Activated B cell treated with CpG ODN at 0.5 μM for 24 hours (primary cell): ENCODE data around the gene SLC9A9. TPM values are rescaled to one million over a fixed set of nuclear protein-coding genes. Genes with fewer than 3 reads are reported as not detected.

Source experiments
- ATAC-seq: fragments of 200-7000 bp; cut with Tn5 transposase; one replicate; pipeline ENCODE4 v1.10.0; 2021; ENCODE audit warnings: low read depth, mild to moderate bottlenecking, moderate library complexity
- CTCF ChIA-PET: fragments of 350-600 bp; sonication (Branson Sonifier 250); formaldehyde crosslinking; loops from one replicate; lab custom pipeline; 2021; ENCODE audit warnings: antibody characterized with exemption; lab: Charles Lee
- POLR2A ChIA-PET: fragments of 350-600 bp; sonication (Branson Sonifier 250); formaldehyde crosslinking; loops from one replicate; lab custom pipeline; 2021; ENCODE audit warnings: antibody characterized with exemption; lab: Charles Lee
- DNase-seq: peaks from one replicate; pipeline ENCODE4 v3.0.0; 2022
- H3K27ac Mint-ChIP-seq: one replicate; pipeline ENCODE4 v1.8.0; 2020; ENCODE audit warnings: mixed read lengths
- H3K27me3 Mint-ChIP-seq: one replicate; pipeline ENCODE4 v1.8.0; 2021; ENCODE audit warnings: mixed read lengths
- H3K36me3 Mint-ChIP-seq: one replicate; pipeline ENCODE4 v1.8.0; 2021; ENCODE audit warnings: low read depth, mixed read lengths
- H3K4me1 Mint-ChIP-seq: one replicate; pipeline ENCODE4 v1.8.0; 2021; ENCODE audit warnings: mixed read lengths
- H3K4me3 Mint-ChIP-seq: one replicate; pipeline ENCODE4 v1.8.0; 2020; ENCODE audit warnings: mild to moderate bottlenecking, mixed read lengths
- H3K9me3 Mint-ChIP-seq: one replicate; pipeline ENCODE4 v1.8.0; 2020; ENCODE audit warnings: mixed read lengths
- CTCF ChIP-seq: fragments of 200-600 bp; IDR thresholded peaks from one replicate; pipeline ENCODE4 v1.8.0; 2022; ENCODE audit warnings: antibody characterized with exemption, mild to moderate bottlenecking
- intact Hi-C: fragments of 100-400 bp; cut with micrococcal nuclease; formaldehyde crosslinking; loops from one replicate; pipeline ENCODE4 v1.15.1; 2024
- total RNA-seq: library from RNA; stranded (reverse); gene quantifications from 2 replicates; pipeline ENCODE4 v1.2.3, GENCODE V29; 2022

SLC9A9 gene
- total RNA-seq, 1 donor from 2014 or later: 9.4 TPM

GRCh38 chr3:143750841-143751240, 97.4 kb downstream of the SLC9A9 start:
- CTCF ChIA-PET: interaction anchor here (1.2 kb wide), 1 partner anchor 25 kb away, joined by 3 read pairs; no protein-coding TSS in a partner anchor
- Mint-ChIP-seq H3K4me1 (peaks cover 20% of the 10 kb centered on the region), H3K36me3 (no peaks in the 10 kb centered on the region), H3K9me3 (no peaks in the 10 kb centered on the region), H3K4me3 (no peak overlapping the region), H3K27me3 (no peaks in the 10 kb centered on the region), H3K27ac (no peak overlapping the region)
- no peak for ATAC-seq
- POLR2A ChIA-PET: no interaction called here
- no peak for DNase-seq
- TF ChIP-seq CTCF: no peak
- intact Hi-C loops: no loop called here

- Mint-ChIP-seq H3K9me3 (no peaks in the 10 kb centered on the region), H3K36me3 (no peaks in the 10 kb centered on the region), H3K27ac (no peak overlapping the region), H3K27me3 (no peaks in the 10 kb centered on the region), H3K4me3 (no peak overlapping the region), H3K4me1 (peaks cover 20% of the 10 kb centered on the region)
- no peak for TF ChIP-seq CTCF
- intact Hi-C loops: no loop called here
- ATAC-seq (no peak), DNase-seq (no peak)
- POLR2A ChIA-PET: no interaction called here
- CTCF ChIA-PET: interaction anchor here (1.2 kb wide), 1 partner anchor 26 kb away, joined by 3 read pairs; no protein-coding TSS in a partner anchor
Measured at GRCh38 chr3:143749926-143750325, 98.3 kb downstream of the SLC9A9 start.

GRCh38 chr3:143737065-143737464, 111.2 kb downstream of the SLC9A9 start:
- POLR2A ChIA-PET: no interaction called here
- Mint-ChIP-seq H3K9me3 (peaks cover 8% of the 10 kb centered on the region), H3K4me3 (no peak overlapping the region), H3K36me3 (peaks cover 7% of the 10 kb centered on the region), H3K4me1 (no peaks in the 10 kb centered on the region), H3K27ac (no peak overlapping the region), H3K27me3 (no peaks in the 10 kb centered on the region)
- ATAC-seq (no peak), DNase-seq (no peak)
- CTCF ChIA-PET: no interaction called here
- TF ChIP-seq CTCF: no peak
- intact Hi-C loops: no loop called here

GRCh38 chr3:143736205-143736997, 111.9 kb downstream of the SLC9A9 start:
- Mint-ChIP-seq H3K27ac (no peak overlapping the region), H3K4me3 (no peak overlapping the region), H3K36me3 (peaks cover 7% of the 10 kb centered on the region), H3K27me3 (no peaks in the 10 kb centered on the region), H3K4me1 (no peaks in the 10 kb centered on the region), H3K9me3 (peaks cover 5% of the 10 kb centered on the region)
- ATAC-seq (no peak), DNase-seq (no peak)
- ChIA-PET POLR2A (no interaction called here), CTCF (no interaction called here)
- no peak for TF ChIP-seq CTCF
- intact Hi-C loops: no loop called here

- POLR2A ChIA-PET: no interaction called here
- CTCF ChIA-PET: no interaction called here
Measured at GRCh38 chr3:143731776-143732175, 116.5 kb downstream of the SLC9A9 start.

More at GRCh38 chr3:143731776-143732175, 116.5 kb downstream of the SLC9A9 start:
- intact Hi-C loops: no loop called here
- H3K9me3 Mint-ChIP-seq: no peaks in the 10 kb centered on the region
- DNase-seq (no peak), ATAC-seq (no peak)
- no peak overlapping the region for H3K4me3 Mint-ChIP-seq
- H3K27ac Mint-ChIP-seq: no peak overlapping the region
- no peaks in the 10 kb centered on the region for H3K4me1 Mint-ChIP-seq
- H3K27me3 Mint-ChIP-seq: no peaks in the 10 kb centered on the region
- no peaks in the 10 kb centered on the region for H3K36me3 Mint-ChIP-seq
- TF ChIP-seq CTCF: no peak
